Gastrocnemius medialis (tissue), 4 donors: ENCODE measurements around the gene KCNB1.

Experiments used
- CTCF ChIP-seq, 5 experiments: fragments of 450-650 bp in 3 of 5; fragments of 200-600 bp in 2 of 5; sonication (generic) in 2 of 5; IDR thresholded peaks in 4 of 5; conservative IDR thresholded peaks in 1 of 5; 1 replicate in 4 of 5; 2 replicates in 1 of 5; pipeline ENCODE4 v1.5.1; 2016 to 2019; ENCODE audit warnings: antibody characterized with exemption in 5 of 5, mild to moderate bottlenecking in 3 of 5, moderate library complexity in 3 of 5
- POLR2A ChIP-seq, 2 donors: fragments of 450-650 bp; IDR thresholded peaks; one replicate each; pipeline ENCODE4 v1.6.1; 2017; ENCODE audit warnings: antibody characterized with exemption in 2 of 2, mild to moderate bottlenecking in 2 of 2, moderate library complexity in 2 of 2

GRCh38 chr20:49385465-49385864 lies 97.0 kb downstream of the KCNB1 start:
- TF ChIP-seq CTCF (IDR thresholded peaks at IDR 0.05 in 4 of 5, conservative IDR thresholded peaks at IDR 0.05 in 1 of 5) = no peak
- no peak for TF ChIP-seq POLR2A (IDR thresholded peaks at IDR 0.05)
